Muscle of leg (tissue), 11 donors: ENCODE data around the gene CNKSR2. TPM values are rescaled to one million over a fixed set of nuclear protein-coding genes. Genes with fewer than 3 reads are reported as not detected.
"Not testable (repeated sequence)": the region's sequence is repeated elsewhere in the genome, so short reads cannot be mapped to it uniquely, and the experiment has no call there.

ENCODE experiments used
- DNase-seq: peaks from one replicate; pipeline ENCODE4 v3.0.0; 2013
- H3K27ac ChIP-seq: one replicate; pipeline ENCODE4 v1.5.1; 2013; ENCODE audit warnings: mild to moderate bottlenecking, low read length, control low read depth
- H3K27me3 ChIP-seq: one replicate; pipeline ENCODE4 v1.6.1; 2013; ENCODE audit warnings: low read length; ENCODE audit not compliant: control insufficient read depth, insufficient read depth
- H3K36me3 ChIP-seq: one replicate; pipeline ENCODE4 v1.6.1; 2013; ENCODE audit warnings: low read length; ENCODE audit not compliant: control insufficient read depth, insufficient read depth
- H3K4me1 ChIP-seq: one replicate; pipeline ENCODE4 v1.6.1; 2013; ENCODE audit warnings: low read length; ENCODE audit not compliant: control insufficient read depth, insufficient read depth
- H3K4me3 ChIP-seq: one replicate; pipeline ENCODE4 v1.5.1; 2013; ENCODE audit warnings: low read length, control low read depth
- H3K9me3 ChIP-seq: replicated peaks from 2 replicates; pipeline ENCODE4 v1.6.1; 2013; ENCODE audit warnings: low read depth, low read length; ENCODE audit not compliant: control insufficient read depth
- WGBS: methylation state at CpG from one replicate; pipeline ENCODE4 v1.1.5; 2013; ENCODE audit warnings: missing lambda C conversion rate; ENCODE audit not compliant: insufficient coverage; 5-methylcytosine and 5-hydroxymethylcytosine counted together
- polyA plus RNA-seq, 8 donors: library from polyadenylated mRNA; unstranded; fragments of 120-200 nt; gene quantifications; one replicate each; pipeline versions ENCODE4 v1.2.1 to v1.2.3, GENCODE V29; 2013; ENCODE audit warnings: inconsistent platforms in 1 of 8, low replicate concordance in 1 of 8; ENCODE audit not compliant: insufficient read length in 8 of 8, insufficient read depth in 1 of 8
- total RNA-seq: library from RNA; stranded (reverse); fragments of 120-200 nt; gene quantifications from one replicate; pipeline ENCODE4 v1.2.4, GENCODE V29; 2013

CNKSR2 gene
- total and polyA plus RNA-seq, 9 donors, result 1.6 to 3.8 (median 2.1) TPM

DNA sequence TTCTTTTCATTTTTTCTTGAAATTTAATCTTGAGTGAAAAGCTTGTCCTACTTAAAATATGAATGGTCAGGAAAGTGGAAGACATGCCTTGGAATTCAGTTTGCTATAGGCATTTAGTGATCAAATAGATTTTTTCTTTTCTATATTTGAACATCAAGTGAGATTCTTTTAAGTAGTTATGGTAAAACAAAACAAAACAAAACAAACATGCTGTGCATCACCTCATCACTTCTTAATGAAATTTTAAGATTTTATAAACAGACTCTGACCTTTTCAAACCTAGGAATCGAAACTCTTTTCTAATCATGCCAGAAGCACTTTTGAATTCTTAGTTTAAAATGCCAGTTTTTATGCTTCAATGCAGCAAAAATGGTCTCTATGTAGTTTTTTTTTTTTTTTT, 62.8 kb downstream of the CNKSR2 start:
- H3K27me3 ChIP-seq, result no peaks in the 10 kb centered on the region
- no peak overlapping the region for H3K4me3 ChIP-seq
- DNase-seq, result no peak
- H3K9me3 ChIP-seq, result no peaks in the 10 kb centered on the region
- no peaks in the 10 kb centered on the region for H3K36me3 ChIP-seq
- no CpG with 5 or more reads among the region's 1 CpG for WGBS
- H3K27ac ChIP-seq, result no peak overlapping the region
- no peaks in the 10 kb centered on the region for H3K4me1 ChIP-seq

DNA sequence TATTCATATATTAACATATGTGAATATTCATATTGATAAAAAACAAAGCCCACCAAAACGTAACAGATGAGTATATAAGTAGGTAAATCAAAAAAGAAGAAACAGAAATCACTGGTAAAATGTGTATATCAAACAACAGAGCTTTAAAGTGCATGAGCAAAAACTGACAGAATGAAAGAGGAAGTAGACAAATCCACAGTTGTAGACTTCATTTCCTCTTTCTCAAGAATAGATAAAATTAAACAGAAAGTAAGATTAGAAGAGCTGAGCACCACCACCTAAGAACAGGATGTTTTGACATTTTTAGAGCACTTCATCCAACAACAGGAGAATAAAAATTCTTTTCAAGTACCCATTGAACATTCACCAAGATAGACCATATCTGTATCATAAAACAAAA, 64.6 kb downstream of the CNKSR2 start:
- H3K27ac ChIP-seq, result no peak overlapping the region

DNA sequence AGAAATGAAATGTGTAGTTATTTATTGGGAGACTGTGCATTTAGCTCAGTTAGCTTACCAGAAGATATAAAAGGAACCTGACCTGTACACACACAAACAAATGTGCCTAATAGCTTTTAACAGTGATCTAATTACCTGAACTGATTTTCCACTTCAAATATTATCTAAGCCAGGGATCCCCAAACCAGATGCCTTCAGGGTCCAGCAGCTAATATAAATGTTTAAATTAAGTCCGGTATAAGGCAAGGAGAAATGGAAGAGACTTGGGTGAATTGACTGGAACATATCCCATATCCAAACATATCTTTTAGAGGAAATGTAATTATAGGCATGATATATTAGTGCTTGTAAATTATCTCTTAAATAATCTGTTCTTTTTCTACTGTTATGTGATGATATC, 66.7 kb downstream of the CNKSR2 start:
- WGBS, result no CpG with 5 or more reads among the region's 1 CpG
- no peak overlapping the region for H3K27ac ChIP-seq

More for the DNA sequence above, 64.6 kb downstream of the CNKSR2 start:
- no peaks in the 10 kb centered on the region for H3K4me1 ChIP-seq
- H3K9me3 ChIP-seq, result no peaks in the 10 kb centered on the region
- no peaks in the 10 kb centered on the region for H3K36me3 ChIP-seq
- H3K27me3 ChIP-seq, result no peaks in the 10 kb centered on the region
- peak; percentile 2 for DNase-seq
- no peak overlapping the region for H3K4me3 ChIP-seq
- WGBS, result no CpG with 5 or more reads among the region's 1 CpG

DNA sequence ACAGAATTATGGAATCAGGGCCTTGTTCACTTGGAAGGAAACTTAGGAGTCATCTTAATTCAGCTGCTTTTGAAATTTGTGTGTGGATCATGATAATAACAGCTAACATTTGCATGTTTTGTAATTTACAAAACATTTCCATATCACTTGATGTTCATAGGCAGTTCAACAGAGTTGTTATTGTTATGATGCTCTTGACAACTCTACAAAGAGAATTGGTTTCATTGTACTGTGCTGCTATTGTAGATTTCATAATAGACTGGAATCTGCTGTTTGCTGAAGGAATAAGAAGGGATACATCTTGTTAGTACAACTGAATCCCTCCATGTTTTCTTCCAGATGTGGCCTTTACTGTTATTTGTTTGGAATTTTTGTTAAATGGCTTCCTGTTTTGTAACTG, 83.5 kb downstream of the CNKSR2 start:
- no peaks in the 10 kb centered on the region for H3K9me3 ChIP-seq
- no peaks in the 10 kb centered on the region for H3K36me3 ChIP-seq
- H3K27ac ChIP-seq, result no peak overlapping the region
- no peaks in the 10 kb centered on the region for H3K4me1 ChIP-seq
- H3K4me3 ChIP-seq, result no peak overlapping the region
- no peak for DNase-seq
- H3K27me3 ChIP-seq, result no peaks in the 10 kb centered on the region

More for the DNA sequence above, 66.7 kb downstream of the CNKSR2 start:
- Histone ChIP-seq H3K27me3 (no peaks in the 10 kb centered on the region), H3K36me3 (no peaks in the 10 kb centered on the region), H3K9me3 (no peaks in the 10 kb centered on the region), H3K4me3 (no peak overlapping the region), H3K4me1 (no peaks in the 10 kb centered on the region)
- no peak for DNase-seq

DNA sequence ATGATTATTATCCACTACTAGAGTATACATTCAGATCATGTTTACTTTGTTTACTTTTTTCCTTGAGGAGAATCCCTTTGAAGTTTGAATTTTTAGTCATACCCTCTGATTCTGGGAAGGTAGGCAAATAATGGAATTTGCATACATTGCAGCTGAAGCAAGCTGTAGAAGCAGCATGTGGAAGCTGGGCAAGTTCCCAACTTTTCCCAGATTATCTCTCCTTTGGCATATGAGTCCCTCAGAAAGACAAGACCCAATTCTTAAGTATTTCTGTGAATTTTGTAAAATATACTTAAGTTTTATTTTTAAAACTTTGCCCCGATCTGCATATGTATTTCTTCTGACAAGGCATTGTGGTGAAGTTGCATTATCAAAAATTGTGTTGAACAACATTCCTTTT, 94.9 kb downstream of the CNKSR2 start:
- no peaks in the 10 kb centered on the region for H3K9me3 ChIP-seq
- DNase-seq, result no peak
- no peak overlapping the region for H3K4me3 ChIP-seq
- H3K36me3 ChIP-seq, result no peaks in the 10 kb centered on the region
- no peak overlapping the region for H3K27ac ChIP-seq
- WGBS, result no CpG with 5 or more reads among the region's 1 CpG
- H3K4me1 ChIP-seq, result no peaks in the 10 kb centered on the region
- no peaks in the 10 kb centered on the region for H3K27me3 ChIP-seq

DNA sequence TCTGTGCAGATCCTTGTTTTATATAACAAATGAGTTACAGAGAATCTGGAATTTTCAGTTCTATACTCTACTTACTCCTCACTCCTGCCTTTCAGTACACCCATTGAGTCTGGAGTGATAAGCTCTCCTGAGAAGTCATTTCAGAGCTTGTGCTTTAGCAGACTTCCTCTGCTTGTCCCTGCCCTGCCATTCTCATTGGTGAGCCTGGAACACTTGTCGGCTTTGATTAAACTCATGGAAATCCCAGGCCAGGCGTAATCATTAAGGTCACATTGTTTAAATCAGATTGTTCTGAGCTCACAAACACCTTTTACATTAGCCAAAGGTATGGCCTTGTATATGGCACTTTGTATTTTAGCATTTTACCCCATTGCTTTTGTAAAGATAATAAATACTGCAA, 102.7 kb downstream of the CNKSR2 start:
- no CpG with 5 or more reads among the region's 2 CpGs for WGBS
- no peaks in the 10 kb centered on the region for H3K36me3 ChIP-seq
- no peaks in the 10 kb centered on the region for H3K4me1 ChIP-seq
- H3K27me3 ChIP-seq, result no peaks in the 10 kb centered on the region
- no peak overlapping the region for H3K4me3 ChIP-seq
- no peaks in the 10 kb centered on the region for H3K9me3 ChIP-seq
- DNase-seq, result no peak
- H3K27ac ChIP-seq, result no peak overlapping the region

DNA sequence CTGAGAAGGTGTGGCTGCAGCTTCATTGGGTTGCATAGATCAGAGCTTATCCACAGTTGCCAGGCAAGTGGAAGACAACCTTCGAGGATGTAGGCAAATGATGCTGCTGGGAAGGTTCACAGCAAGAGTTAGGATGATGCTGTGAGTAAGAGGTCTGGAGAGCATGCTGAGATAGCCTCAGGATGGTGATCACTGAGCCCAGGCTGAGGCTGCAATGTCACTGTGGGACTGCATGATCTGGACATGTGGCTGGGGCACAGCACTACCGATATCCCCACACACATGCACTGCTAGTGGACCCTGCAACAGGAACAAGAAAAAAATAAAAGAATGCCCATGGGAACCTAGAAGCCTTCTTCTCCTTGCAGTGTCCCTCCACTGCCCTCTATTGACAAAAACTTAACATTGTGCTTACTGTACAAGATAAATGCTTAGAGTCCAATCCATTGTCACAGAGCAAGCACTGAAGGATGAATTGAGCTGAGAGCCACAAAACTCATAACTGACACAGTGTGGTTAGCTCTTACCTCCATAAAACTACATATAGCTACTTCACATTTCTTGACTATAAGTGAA, 105.6 kb downstream of the CNKSR2 start:
- 20% methylated on average over 2 of the region's 2 CpGs for WGBS
- peak; percentile 72 for DNase-seq
- Histone ChIP-seq H3K9me3 (no peaks in the 10 kb centered on the region), H3K27me3 (no peaks in the 10 kb centered on the region), H3K36me3 (no peaks in the 10 kb centered on the region), H3K27ac (no peak overlapping the region), H3K4me3 (no peak overlapping the region), H3K4me1 (no peaks in the 10 kb centered on the region)

DNA sequence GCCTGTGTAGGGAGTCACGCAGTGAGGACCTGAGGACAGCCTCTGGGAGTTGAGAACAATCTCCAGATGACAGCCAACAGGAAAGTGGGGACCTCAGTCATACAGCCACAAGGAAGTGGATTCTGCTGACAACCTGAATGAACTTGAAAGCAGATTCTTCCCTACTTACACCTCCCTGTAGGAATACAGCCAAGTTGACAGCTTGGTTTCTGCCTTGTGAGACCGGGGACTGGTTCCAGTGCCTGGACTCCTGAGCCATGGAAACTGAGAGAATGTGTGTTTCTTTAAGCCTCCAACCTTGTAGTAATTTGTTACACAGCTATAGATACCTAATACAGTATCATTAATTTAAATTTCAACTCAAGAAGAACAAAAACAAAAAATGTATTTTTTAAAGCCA, 107.5 kb downstream of the CNKSR2 start:
- H3K9me3 ChIP-seq, result no peaks in the 10 kb centered on the region

DNA sequence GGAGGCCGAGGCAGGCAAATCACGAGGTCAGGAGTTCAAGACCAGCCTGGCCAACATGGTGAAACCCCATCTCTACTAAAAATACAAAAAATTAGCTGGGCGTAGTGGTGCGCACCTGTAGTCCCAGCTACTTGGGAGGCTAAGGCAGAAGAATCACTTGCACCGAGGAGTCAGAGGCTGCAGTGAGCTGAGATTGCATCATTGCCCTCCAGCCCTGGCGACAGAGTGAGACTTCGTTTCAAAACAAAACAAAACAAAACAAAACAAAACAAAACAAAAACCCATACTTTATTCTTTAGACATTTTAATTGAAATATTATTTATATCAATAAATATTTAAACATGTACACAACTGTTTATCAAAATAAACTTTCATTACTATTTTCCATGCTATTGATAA, 109.8 kb downstream of the CNKSR2 start:
- not testable (repeated sequence) for H3K36me3 ChIP-seq, H3K4me1 ChIP-seq, H3K27ac ChIP-seq, DNase-seq, H3K9me3 ChIP-seq, H3K4me3 ChIP-seq, H3K27me3 ChIP-seq
- 100% methylated on average over 2 of the region's 7 CpGs for WGBS

More for the DNA sequence above, 107.5 kb downstream of the CNKSR2 start:
- Histone ChIP-seq H3K27ac (no peak overlapping the region), H3K27me3 (no peaks in the 10 kb centered on the region), H3K4me1 (no peaks in the 10 kb centered on the region), H3K4me3 (no peak overlapping the region), H3K36me3 (no peaks in the 10 kb centered on the region)
- no peak for DNase-seq
- 71% methylated on average over 1 of the region's 2 CpGs for WGBS

DNA sequence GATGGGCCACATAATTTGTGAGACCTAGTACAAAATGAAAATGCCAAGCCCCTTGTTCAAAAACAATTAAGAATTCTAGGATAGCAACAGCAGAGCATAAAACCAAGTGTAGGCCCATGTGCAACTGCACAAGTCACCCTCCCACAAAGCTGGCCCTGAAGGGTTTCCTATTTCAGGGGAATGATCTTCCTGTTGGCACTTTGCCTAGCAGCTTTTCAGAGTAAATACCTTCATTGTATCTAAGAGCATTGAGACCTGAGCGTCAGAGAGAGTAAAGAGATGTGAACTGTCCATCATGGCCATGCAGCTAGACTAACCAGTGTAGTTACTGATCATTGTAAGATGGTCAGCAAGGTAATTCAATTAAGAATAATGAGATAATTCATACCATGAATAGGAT, 113.6 kb downstream of the CNKSR2 start:
- H3K36me3 ChIP-seq, result no peaks in the 10 kb centered on the region
- DNase-seq, result peak; percentile 9
- H3K9me3 ChIP-seq, result no peaks in the 10 kb centered on the region
- WGBS, result no CpG with 5 or more reads among the region's 1 CpG
- no peak overlapping the region for H3K4me3 ChIP-seq
- H3K27me3 ChIP-seq, result no peaks in the 10 kb centered on the region
- H3K4me1 ChIP-seq, result no peaks in the 10 kb centered on the region
- no peak overlapping the region for H3K27ac ChIP-seq

DNA sequence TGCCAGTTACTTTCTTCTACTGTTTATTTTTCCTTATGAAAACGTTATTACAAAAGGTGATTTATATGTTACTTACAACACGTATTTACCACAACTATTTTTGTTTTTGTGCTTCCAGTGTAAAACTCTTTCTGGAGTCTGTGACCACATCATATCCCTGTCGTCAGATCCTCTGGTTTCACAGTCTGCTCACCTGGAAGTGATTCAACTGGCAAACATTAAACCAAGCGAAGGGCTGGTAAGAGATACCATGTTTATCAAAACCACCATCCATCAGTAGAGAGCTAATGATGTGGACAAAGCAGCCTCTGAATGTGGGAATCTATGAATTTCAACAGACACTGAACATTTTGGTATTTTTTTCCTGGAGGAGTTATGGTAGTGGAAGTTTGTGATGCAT, 116.1 kb downstream of the CNKSR2 start:
- no peak overlapping the region for H3K27ac ChIP-seq
- DNase-seq, result no peak
- H3K4me3 ChIP-seq, result no peak overlapping the region
- no peaks in the 10 kb centered on the region for H3K4me1 ChIP-seq
- no peaks in the 10 kb centered on the region for H3K27me3 ChIP-seq
- H3K9me3 ChIP-seq, result no peaks in the 10 kb centered on the region
- no CpG with 5 or more reads among the region's 4 CpGs for WGBS
- H3K36me3 ChIP-seq, result no peaks in the 10 kb centered on the region
